GM19193 (cell line): ENCODE results near the gene GPC5.

Experiments used
- POLR2A ChIP-seq: IDR thresholded peaks from 4 replicates; pipeline ENCODE4 v1.6.1; 2011; ENCODE audit not compliant: insufficient read depth, insufficient read length; ENCODE audit errors: extremely low read depth

Gene GPC5

GRCh38 chr13:92315265-92315664, 916.8 kb downstream of the GPC5 start:
- no peak for TF ChIP-seq POLR2A

GRCh38 chr13:92316030-92316429, 917.6 kb downstream of the GPC5 start:
- no peak for TF ChIP-seq POLR2A

GRCh38 chr13:92317066-92317465, 918.6 kb downstream of the GPC5 start:
- TF ChIP-seq POLR2A = no peak

GRCh38 chr13:92320323-92320722, 921.9 kb downstream of the GPC5 start:
- TF ChIP-seq POLR2A = no peak

- TF ChIP-seq POLR2A = no peak
Measured at GRCh38 chr13:92321174-92321573, 922.8 kb downstream of the GPC5 start.

- TF ChIP-seq POLR2A = no peak
Measured at GRCh38 chr13:92345627-92346026, 947.2 kb downstream of the GPC5 start.

- TF ChIP-seq POLR2A = no peak
Measured at GRCh38 chr13:92346046-92346445, 947.6 kb downstream of the GPC5 start.

- no peak for TF ChIP-seq POLR2A
Measured at GRCh38 chr13:92354583-92354982, 956.2 kb downstream of the GPC5 start.

GRCh38 chr13:92355213-92355612, 956.8 kb downstream of the GPC5 start:
- no peak for TF ChIP-seq POLR2A

GRCh38 chr13:92362717-92363116, 964.3 kb downstream of the GPC5 start:
- TF ChIP-seq POLR2A = no peak

GRCh38 chr13:92365904-92366303, 967.5 kb downstream of the GPC5 start:
- TF ChIP-seq POLR2A = no peak

- TF ChIP-seq POLR2A = no peak
Measured at GRCh38 chr13:92377396-92377795, 979.0 kb downstream of the GPC5 start.

- TF ChIP-seq POLR2A = no peak
Measured at GRCh38 chr13:92379371-92379770, 981.0 kb downstream of the GPC5 start.

GRCh38 chr13:92384410-92384809, 986.0 kb downstream of the GPC5 start:
- TF ChIP-seq POLR2A = no peak

- no peak for TF ChIP-seq POLR2A
Measured at GRCh38 chr13:92387245-92387644, 988.8 kb downstream of the GPC5 start.

- no peak for TF ChIP-seq POLR2A
Measured at GRCh38 chr13:92390217-92390616, 991.8 kb downstream of the GPC5 start.

GRCh38 chr13:92403606-92404005, 1005.2 kb downstream of the GPC5 start:
- TF ChIP-seq POLR2A = no peak
